ENCODE results near the gene DUSP18.

DNA sequence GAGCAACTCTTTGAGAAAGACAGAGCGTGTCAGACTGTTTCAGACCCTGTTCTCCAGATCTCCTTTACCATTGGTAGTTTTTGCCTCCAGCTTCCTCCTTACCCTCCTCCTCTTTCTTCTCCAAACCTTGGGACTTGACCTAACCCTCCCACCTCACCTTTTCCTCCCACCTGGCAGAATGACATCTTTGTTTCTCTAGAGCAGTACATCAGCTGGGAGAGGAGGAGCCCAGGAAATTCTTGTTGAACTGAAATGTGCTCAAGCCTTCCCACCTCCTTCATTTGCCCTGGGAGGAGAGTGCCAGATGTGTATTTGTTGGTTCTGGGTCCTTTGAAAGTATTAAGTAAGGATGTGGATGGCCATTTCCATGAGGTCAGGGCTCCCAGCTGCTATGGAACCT lies 44.4 kb upstream of the DUSP18 start:
- TF ChIP-seq NR2C2 (CRISPR knock-in tag; IDR thresholded peaks at IDR 0.05) (no peak), NR2C2 (tag; IDR thresholded peaks at IDR 0.05) (no peak), TEAD4 (IDR thresholded peaks at IDR 0.05; ENCODE audit: low read length) (no peak), TEAD4 (CRISPR knock-in tag; IDR thresholded peaks at IDR 0.05; ENCODE audit: borderline replicate concordance) (no peak), ETV6 (IDR thresholded peaks at IDR 0.05; ENCODE audit: borderline replicate concordance in 1 of 2, low read depth in 2 of 2, low read length in 1 of 2) (no peak), ETV6 (CRISPR knock-in tag; IDR thresholded peaks at IDR 0.05; ENCODE audit: borderline replicate concordance) (no peak), SMARCA4 (IDR thresholded peaks at IDR 0.05) (no peak), ZNF224 (CRISPR knock-in tag; IDR thresholded peaks at IDR 0.05) (no peak), RCOR1 (IDR thresholded peaks at IDR 0.05; ENCODE audit: borderline replicate concordance in 1 of 2, low read depth in 2 of 2, low read length in 2 of 2) (no peak), RHOXF2B (CRISPR knock-in tag; conservative IDR thresholded peaks at IDR 0.05) (no peak)
- TF ChIP-seq, protein P1, sequence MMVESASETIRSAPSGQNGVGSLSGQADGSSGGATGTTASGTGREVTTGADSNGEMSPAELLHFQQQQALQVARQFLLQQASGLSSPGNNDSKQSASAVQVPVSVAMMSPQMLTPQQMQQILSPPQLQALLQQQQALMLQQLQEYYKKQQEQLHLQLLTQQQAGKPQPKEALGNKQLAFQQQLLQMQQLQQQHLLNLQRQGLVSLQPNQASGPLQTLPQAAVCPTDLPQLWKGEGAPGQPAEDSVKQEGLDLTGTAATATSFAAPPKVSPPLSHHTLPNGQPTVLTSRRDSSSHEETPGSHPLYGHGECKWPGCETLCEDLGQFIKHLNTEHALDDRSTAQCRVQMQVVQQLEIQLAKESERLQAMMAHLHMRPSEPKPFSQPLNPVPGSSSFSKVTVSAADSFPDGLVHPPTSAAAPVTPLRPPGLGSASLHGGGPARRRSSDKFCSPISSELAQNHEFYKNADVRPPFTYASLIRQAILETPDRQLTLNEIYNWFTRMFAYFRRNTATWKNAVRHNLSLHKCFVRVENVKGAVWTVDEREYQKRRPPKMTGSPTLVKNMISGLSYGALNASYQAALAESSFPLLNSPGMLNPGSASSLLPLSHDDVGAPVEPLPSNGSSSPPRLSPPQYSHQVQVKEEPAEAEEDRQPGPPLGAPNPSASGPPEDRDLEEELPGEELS (CRISPR knock-in tag; IDR thresholded peaks at IDR 0.05; ENCODE audit: borderline replicate concordance), result no peak
- TF ChIP-seq, protein P2, sequence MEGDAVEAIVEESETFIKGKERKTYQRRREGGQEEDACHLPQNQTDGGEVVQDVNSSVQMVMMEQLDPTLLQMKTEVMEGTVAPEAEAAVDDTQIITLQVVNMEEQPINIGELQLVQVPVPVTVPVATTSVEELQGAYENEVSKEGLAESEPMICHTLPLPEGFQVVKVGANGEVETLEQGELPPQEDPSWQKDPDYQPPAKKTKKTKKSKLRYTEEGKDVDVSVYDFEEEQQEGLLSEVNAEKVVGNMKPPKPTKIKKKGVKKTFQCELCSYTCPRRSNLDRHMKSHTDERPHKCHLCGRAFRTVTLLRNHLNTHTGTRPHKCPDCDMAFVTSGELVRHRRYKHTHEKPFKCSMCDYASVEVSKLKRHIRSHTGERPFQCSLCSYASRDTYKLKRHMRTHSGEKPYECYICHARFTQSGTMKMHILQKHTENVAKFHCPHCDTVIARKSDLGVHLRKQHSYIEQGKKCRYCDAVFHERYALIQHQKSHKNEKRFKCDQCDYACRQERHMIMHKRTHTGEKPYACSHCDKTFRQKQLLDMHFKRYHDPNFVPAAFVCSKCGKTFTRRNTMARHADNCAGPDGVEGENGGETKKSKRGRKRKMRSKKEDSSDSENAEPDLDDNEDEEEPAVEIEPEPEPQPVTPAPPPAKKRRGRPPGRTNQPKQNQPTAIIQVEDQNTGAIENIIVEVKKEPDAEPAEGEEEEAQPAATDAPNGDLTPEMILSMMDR (IDR thresholded peaks at IDR 0.05 in 2 of 3, conservative IDR thresholded peaks at IDR 0.05 in 1 of 3; ENCODE audit: insufficient read depth in 2 of 3, low read depth in 1 of 3, low read length in 3 of 3), result no peak
- TF ChIP-seq, protein P3, sequence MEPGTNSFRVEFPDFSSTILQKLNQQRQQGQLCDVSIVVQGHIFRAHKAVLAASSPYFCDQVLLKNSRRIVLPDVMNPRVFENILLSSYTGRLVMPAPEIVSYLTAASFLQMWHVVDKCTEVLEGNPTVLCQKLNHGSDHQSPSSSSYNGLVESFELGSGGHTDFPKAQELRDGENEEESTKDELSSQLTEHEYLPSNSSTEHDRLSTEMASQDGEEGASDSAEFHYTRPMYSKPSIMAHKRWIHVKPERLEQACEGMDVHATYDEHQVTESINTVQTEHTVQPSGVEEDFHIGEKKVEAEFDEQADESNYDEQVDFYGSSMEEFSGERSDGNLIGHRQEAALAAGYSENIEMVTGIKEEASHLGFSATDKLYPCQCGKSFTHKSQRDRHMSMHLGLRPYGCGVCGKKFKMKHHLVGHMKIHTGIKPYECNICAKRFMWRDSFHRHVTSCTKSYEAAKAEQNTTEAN (CRISPR knock-in tag; IDR thresholded peaks at IDR 0.05), result no peak
- TF ChIP-seq, protein P4, sequence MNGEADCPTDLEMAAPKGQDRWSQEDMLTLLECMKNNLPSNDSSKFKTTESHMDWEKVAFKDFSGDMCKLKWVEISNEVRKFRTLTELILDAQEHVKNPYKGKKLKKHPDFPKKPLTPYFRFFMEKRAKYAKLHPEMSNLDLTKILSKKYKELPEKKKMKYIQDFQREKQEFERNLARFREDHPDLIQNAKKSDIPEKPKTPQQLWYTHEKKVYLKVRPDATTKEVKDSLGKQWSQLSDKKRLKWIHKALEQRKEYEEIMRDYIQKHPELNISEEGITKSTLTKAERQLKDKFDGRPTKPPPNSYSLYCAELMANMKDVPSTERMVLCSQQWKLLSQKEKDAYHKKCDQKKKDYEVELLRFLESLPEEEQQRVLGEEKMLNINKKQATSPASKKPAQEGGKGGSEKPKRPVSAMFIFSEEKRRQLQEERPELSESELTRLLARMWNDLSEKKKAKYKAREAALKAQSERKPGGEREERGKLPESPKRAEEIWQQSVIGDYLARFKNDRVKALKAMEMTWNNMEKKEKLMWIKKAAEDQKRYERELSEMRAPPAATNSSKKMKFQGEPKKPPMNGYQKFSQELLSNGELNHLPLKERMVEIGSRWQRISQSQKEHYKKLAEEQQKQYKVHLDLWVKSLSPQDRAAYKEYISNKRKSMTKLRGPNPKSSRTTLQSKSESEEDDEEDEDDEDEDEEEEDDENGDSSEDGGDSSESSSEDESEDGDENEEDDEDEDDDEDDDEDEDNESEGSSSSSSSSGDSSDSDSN (IDR thresholded peaks at IDR 0.05; ENCODE audit: borderline replicate concordance in 1 of 2, low read depth in 2 of 2, low read length in 2 of 2), result no peak
- TF ChIP-seq, protein P5, sequence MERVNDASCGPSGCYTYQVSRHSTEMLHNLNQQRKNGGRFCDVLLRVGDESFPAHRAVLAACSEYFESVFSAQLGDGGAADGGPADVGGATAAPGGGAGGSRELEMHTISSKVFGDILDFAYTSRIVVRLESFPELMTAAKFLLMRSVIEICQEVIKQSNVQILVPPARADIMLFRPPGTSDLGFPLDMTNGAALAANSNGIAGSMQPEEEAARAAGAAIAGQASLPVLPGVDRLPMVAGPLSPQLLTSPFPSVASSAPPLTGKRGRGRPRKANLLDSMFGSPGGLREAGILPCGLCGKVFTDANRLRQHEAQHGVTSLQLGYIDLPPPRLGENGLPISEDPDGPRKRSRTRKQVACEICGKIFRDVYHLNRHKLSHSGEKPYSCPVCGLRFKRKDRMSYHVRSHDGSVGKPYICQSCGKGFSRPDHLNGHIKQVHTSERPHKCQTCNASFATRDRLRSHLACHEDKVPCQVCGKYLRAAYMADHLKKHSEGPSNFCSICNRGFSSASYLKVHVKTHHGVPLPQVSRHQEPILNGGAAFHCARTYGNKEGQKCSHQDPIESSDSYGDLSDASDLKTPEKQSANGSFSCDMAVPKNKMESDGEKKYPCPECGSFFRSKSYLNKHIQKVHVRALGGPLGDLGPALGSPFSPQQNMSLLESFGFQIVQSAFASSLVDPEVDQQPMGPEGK (CRISPR knock-in tag; IDR thresholded peaks at IDR 0.05; ENCODE audit: borderline replicate concordance), result no peak

Data from K562 (cell line).